GM12878 (cell line): Measurements from ENCODE around the gene FDXR. TPM values are rescaled to one million over a fixed set of nuclear protein-coding genes. Genes with fewer than 3 reads are reported as not detected.

Experiments used
- ATAC-seq: fragments of 200-7000 bp; cut with Tn5 transposase; 3 replicates; pipeline ENCODE4 v1.9.1; 2020; ENCODE audit warnings: mild to moderate bottlenecking, moderate library complexity
- BruUV-seq: library from RNA; stranded (reverse); fragments of 400-500 nt; replicated peaks from 2 replicates; lab custom pipeline; 2021; lab: Mats Ljungman, UMichigan
- CTCF ChIA-PET: fragments of 300-600 bp; sonication (Branson Sonifier 250); formaldehyde crosslinking; extraction: SDS; loops from one replicate; lab custom pipeline; 2021; ENCODE audit warnings: inconsistent platforms; lab: Yijun Ruan, JAX
- POLR2A ChIA-PET: fragments of 350-600 bp; formaldehyde crosslinking; extraction: SDS; loops from one replicate; lab custom pipeline; 2021; ENCODE audit warnings: inconsistent platforms; lab: Charles Lee
- RAD21 ChIA-PET: fragments of 300-600 bp; sonication (Branson Sonifier 250); formaldehyde crosslinking; loops from one replicate; lab custom pipeline; 2023; ENCODE audit warnings: antibody characterized with exemption; ENCODE audit not compliant: unreplicated experiment; lab: Charles Lee
- SMC1A ChIA-PET: fragments of 300-600 bp; sonication (Branson Sonifier 250); formaldehyde crosslinking; loops from one replicate; lab custom pipeline; 2023; ENCODE audit not compliant: unreplicated experiment, uncharacterized antibody; lab: Charles Lee
- DNase-seq: peaks from one replicate; pipeline ENCODE4 v3.0.0-alpha.2; 2011; ENCODE audit warnings: low read depth, low spot score
- FAIRE-seq: peaks from 3 replicates; lab custom pipeline; 2011; peaks lifted over from hg19 to GRCh38; lab: Jason Lieb, UNC
- H2AFZ ChIP-seq: 2 replicates; pipeline ENCODE4 v1.6.0; 2011; ENCODE audit warnings: low read depth, low read length, control low read depth; ENCODE audit not compliant: control insufficient read depth
- H3K27ac ChIP-seq: 2 replicates; pipeline ENCODE4 v1.5.1; 2011; ENCODE audit warnings: control low read depth; ENCODE audit not compliant: control insufficient read depth, insufficient read depth
- H3K27me3 ChIP-seq, 2 experiments: replicated peaks in 1 of 2; 2 replicates each; pipeline versions ENCODE4 v1.6.0 to v1.6.1; 2011; ENCODE audit warnings: low read length in 1 of 2; ENCODE audit not compliant: control insufficient read depth in 2 of 2, insufficient read depth in 2 of 2
- H3K36me3 ChIP-seq, 2 experiments: 2 replicates each; pipeline ENCODE4 v1.5.1; 2011; ENCODE audit warnings: low read length in 1 of 2; ENCODE audit not compliant: control insufficient read depth in 2 of 2, insufficient read depth in 2 of 2
- H3K4me1 ChIP-seq: 2 replicates; pipeline ENCODE4 v1.6.1; 2011; ENCODE audit warnings: mild to moderate bottlenecking, low read length, moderate library complexity, mixed read lengths; ENCODE audit not compliant: control insufficient read depth, insufficient read depth
- H3K4me2 ChIP-seq: 2 replicates; pipeline ENCODE4 v1.6.0; 2011; ENCODE audit warnings: control low read depth; ENCODE audit not compliant: control insufficient read depth, insufficient read depth
- H3K4me3 ChIP-seq: fragments of 200-600 bp; sonication (generic); 2 replicates; pipeline ENCODE4 v1.5.1; 2016
- H3K79me2 ChIP-seq: 2 replicates; pipeline ENCODE4 v1.6.0; 2011; ENCODE audit warnings: low read length; ENCODE audit not compliant: control insufficient read depth, insufficient read depth
- H3K9ac ChIP-seq: 2 replicates; pipeline ENCODE4 v1.8.0; 2011; ENCODE audit warnings: low read length, control low read depth, mixed read lengths; ENCODE audit not compliant: control insufficient read depth, insufficient read depth
- H3K9me3 ChIP-seq: replicated peaks from 3 replicates; pipeline ENCODE4 v1.5.1; 2011; ENCODE audit warnings: mild to moderate bottlenecking, low read length; ENCODE audit not compliant: control insufficient read depth, insufficient read depth
- H4K20me1 ChIP-seq: 2 replicates; pipeline ENCODE4 v1.6.0; 2011; ENCODE audit not compliant: control insufficient read depth, insufficient read depth
- ASH2L ChIP-seq: fragments of 300-600, 200-600 bp; sonication (generic); IDR thresholded peaks from 2 replicates; pipeline ENCODE4 v1.6.1; 2017; ENCODE audit warnings: low read depth, mild to moderate bottlenecking, borderline replicate concordance
- DPF2 ChIP-seq: fragments of 450-650 bp; IDR thresholded peaks from 2 replicates; pipeline ENCODE4 v1.6.1; 2017; ENCODE audit warnings: mild to moderate bottlenecking
- ETV6 ChIP-seq, 2 experiments: fragments of 450-650 bp in 1 of 2; IDR thresholded peaks in 1 of 2; conservative IDR thresholded peaks in 1 of 2; 2 replicates each; pipeline ENCODE4 v1.6.1; 2014; ENCODE audit warnings: antibody characterized with exemption in 1 of 2, borderline replicate concordance in 1 of 2, low read depth in 1 of 2, mild to moderate bottlenecking in 1 of 2, moderate library complexity in 1 of 2
- HCFC1 ChIP-seq: fragments of 150-350 bp; IDR thresholded peaks from 2 replicates; pipeline ENCODE4 v1.6.1; 2014; ENCODE audit warnings: low read length
- KDM1A ChIP-seq: fragments of 200-600 bp; sonication (generic); IDR thresholded peaks from 2 replicates; pipeline ENCODE4 v1.6.1; 2016; ENCODE audit warnings: borderline replicate concordance
- KLF5 ChIP-seq: fragments of 450-650 bp; IDR thresholded peaks from 2 replicates; pipeline ENCODE4 v1.6.1; 2014; ENCODE audit warnings: mild to moderate bottlenecking; ENCODE audit not compliant: partially characterized antibody
- NR2C1 ChIP-seq: fragments of 450-650 bp; IDR thresholded peaks from 2 replicates; pipeline ENCODE4 v1.6.1; 2017; ENCODE audit warnings: antibody characterized with exemption, mild to moderate bottlenecking, moderate library complexity
- WGBS: methylation state at CpG from one replicate; pipeline ENCODE4 v1.1.6; 2016; ENCODE audit warnings: low lambda C conversion rate; ENCODE audit not compliant: insufficient replicate concordance, insufficient coverage; ENCODE audit errors: missing lambda C conversion rate; 5-methylcytosine and 5-hydroxymethylcytosine counted together
- in situ Hi-C: fragments of 300-500 bp; cut with MboI; formaldehyde crosslinking; loops from 9 replicates; pipeline ENCODE4 v1.14.3; 2018; ENCODE audit warnings: mixed read lengths
- intact Hi-C: fragments of 100-400 bp; cut with micrococcal nuclease; formaldehyde crosslinking; loops from one replicate; pipeline ENCODE4 v1.14.2; 2022; ENCODE audit not compliant: unreplicated experiment
- polyA plus RNA-seq, 11 experiments: library from polyadenylated mRNA; depleted of rRNA in 4 of 11; unstranded in 6 of 11; stranded (reverse) in 5 of 11; fragments of >200 nt; fragmentation: Nextera tagmentation in 4 of 11; fragmentation: Illumina TruSeq in 1 of 11; extraction: Ambion mirVana in 4 of 11; extraction: Trizol in 1 of 11; gene quantifications; 1 replicate in 1 of 11; 2 replicates in 10 of 11; pipeline versions ENCODE4 v1.2.1 to v1.2.3, GENCODE V29; 2011 to 2016; ENCODE audit warnings: inconsistent platforms in 2 of 11, missing spikeins in 2 of 11, low read depth in 1 of 11
- total RNA-seq, 4 experiments: library from RNA; depleted of rRNA in 3 of 4; stranded (reverse); fragments of >200 nt in 3 of 4; fragmentation: Illumina TruSeq in 1 of 4; extraction: Trizol in 1 of 4; gene quantifications; 2 replicates each; pipeline versions ENCODE4 v1.2.1 to v1.2.3, GENCODE V29; 2013 to 2021

Gene FDXR
- total and polyA plus RNA-seq, 10 of the 15 experiments (the other 5 are each of a cell fraction or from before 2014, with no cell fraction given) = 0.85 to 162 (median 48.2) TPM

GRCh38 chr17:74819801-74820436, 52.9 kb downstream of the FDXR start:
- Histone ChIP-seq H3K4me2 (no peak overlapping the region), H3K79me2 (no peaks in the 10 kb centered on the region), H3K27me3 (no peaks in the 10 kb centered on the region), H2AFZ (no peak overlapping the region), H3K27ac (no peak overlapping the region), H3K9me3 (no peaks in the 10 kb centered on the region), H3K9ac (no peak overlapping the region), H4K20me1 (no peaks in the 10 kb centered on the region), H3K4me1 (no peaks in the 10 kb centered on the region), H3K4me3 (no peak overlapping the region), H3K36me3 (peaks cover 0 to 1% of the 10 kb centered on the region in 2 experiments; a peak in 3 of 4 replicates)
- CTCF ChIA-PET = no interaction called here
- no peak for DNase-seq
- ATAC-seq = no peak
- in situ Hi-C loops = no loop called here
- SMC1A ChIA-PET = no interaction called here
- intact Hi-C loops = no loop called here
- RAD21 ChIA-PET = no interaction called here
- 82% methylated on average over 15 of the region's 16 CpGs for WGBS
- POLR2A ChIA-PET = no interaction called here
- no peak for FAIRE-seq
- TF ChIP-seq KDM1A (no peak), HCFC1 (no peak), DPF2 (no peak), KLF5 (no peak), ETV6 (conservative IDR thresholded peaks at IDR 0.05 in 1 of 2, IDR thresholded peaks at IDR 0.05 in 1 of 2; ENCODE audit: borderline replicate concordance in 1 of 2, low read depth in 1 of 2) (no peak), NR2C1 (no peak), ASH2L (no peak)
- BruUV-seq = no TSS peak
